Activated naive CD8-positive, alpha-beta T cell treated with anti-CD3 and anti-CD28 coated beads, Interleukin-2, amount 50 U/mL, for 24 hours (primary cell): ENCODE data around the gene DNMT3L.
"Not testable (repeated sequence)": the region's sequence is repeated elsewhere in the genome, so short reads cannot be mapped to it uniquely, and the experiment has no call there.

Experiments
- ATAC-seq: fragments of 150-1000 bp; cut with Tn5 transposase; one replicate; pipeline ENCODE4 v1.10.0; 2021
- DNase-seq: peaks from one replicate; pipeline ENCODE4 v3.0.0; 2021
- H3K27ac Mint-ChIP-seq: one replicate; pipeline ENCODE4 v1.8.0; 2021; ENCODE audit warnings: mild to moderate bottlenecking, mixed read lengths
- H3K27me3 Mint-ChIP-seq: one replicate; pipeline ENCODE4 v1.8.0; 2021; ENCODE audit warnings: mixed read lengths
- H3K36me3 Mint-ChIP-seq: one replicate; pipeline ENCODE4 v1.8.0; 2021; ENCODE audit warnings: low read depth, mixed read lengths
- H3K4me1 Mint-ChIP-seq: one replicate; pipeline ENCODE4 v1.8.0; 2021; ENCODE audit warnings: mixed read lengths
- H3K4me3 Mint-ChIP-seq: one replicate; pipeline ENCODE4 v1.8.0; 2021; ENCODE audit warnings: mild to moderate bottlenecking, moderate library complexity, mixed read lengths
- H3K9me3 Mint-ChIP-seq: one replicate; pipeline ENCODE4 v1.8.0; 2021; ENCODE audit warnings: mixed read lengths

DNMT3L gene

GRCh38 chr21:44211574-44211973 is 50.1 kb downstream of the DNMT3L start:
- ATAC-seq, H3K9me3 Mint-ChIP-seq, H3K36me3 Mint-ChIP-seq, H3K4me3 Mint-ChIP-seq, H3K4me1 Mint-ChIP-seq, H3K27ac Mint-ChIP-seq, DNase-seq, H3K27me3 Mint-ChIP-seq: not testable (repeated sequence)

GRCh38 chr21:44207860-44208646 is 53.6 kb downstream of the DNMT3L start:
- H3K4me1 Mint-ChIP-seq, H3K36me3 Mint-ChIP-seq, DNase-seq, H3K27me3 Mint-ChIP-seq, H3K27ac Mint-ChIP-seq, H3K4me3 Mint-ChIP-seq, H3K9me3 Mint-ChIP-seq: not testable (repeated sequence)
- peak; percentile 38 for ATAC-seq

DNA sequence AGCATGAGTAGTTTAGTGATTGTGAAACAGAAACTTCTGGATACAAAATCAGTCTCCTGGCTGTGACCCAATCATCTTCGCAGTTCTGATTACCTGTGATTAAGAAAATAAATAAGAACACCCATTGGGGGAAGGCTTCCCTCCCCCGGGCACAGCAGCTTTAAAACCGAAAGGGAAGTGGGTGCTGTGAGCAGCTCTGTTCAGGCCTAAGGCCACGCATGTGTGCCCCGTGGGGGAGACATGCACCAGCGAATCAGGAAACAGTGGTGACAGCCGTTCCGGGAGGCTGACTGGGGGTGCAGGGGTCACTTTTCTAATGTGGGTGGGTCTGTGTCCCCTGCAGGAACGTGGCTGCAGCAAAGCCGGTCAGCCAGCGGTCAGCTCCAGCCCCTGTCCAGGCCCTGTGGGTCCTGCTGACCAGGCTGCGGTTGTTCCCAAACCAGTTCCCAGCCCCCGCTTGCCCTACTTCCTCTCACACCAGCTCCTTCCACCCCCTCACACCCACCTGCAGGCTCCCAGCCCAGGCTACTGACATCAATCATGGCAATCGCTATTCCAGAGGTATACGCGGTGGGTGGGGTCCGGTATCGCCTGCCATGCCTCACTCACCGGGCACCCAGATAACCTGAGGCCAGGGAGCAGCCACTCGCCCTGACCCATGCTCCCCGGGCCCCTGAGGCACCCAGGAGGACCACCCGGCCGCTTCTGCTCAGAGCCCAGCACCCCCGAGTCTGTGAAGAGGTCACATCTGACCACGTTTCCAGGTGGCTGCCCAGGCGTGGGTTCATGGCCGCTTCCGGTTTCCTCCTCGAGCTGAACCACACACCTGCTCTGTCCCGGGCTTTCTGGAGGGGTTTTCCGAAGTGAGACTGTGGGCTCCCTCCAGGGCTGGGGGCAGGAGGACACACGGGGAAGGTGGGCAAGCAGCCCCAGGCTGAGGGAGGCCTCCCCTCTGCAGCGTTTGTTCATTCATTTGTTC is 54.7 kb downstream of the DNMT3L start:
- not testable (repeated sequence) for DNase-seq, H3K36me3 Mint-ChIP-seq, H3K4me1 Mint-ChIP-seq, H3K4me3 Mint-ChIP-seq, H3K9me3 Mint-ChIP-seq, H3K27ac Mint-ChIP-seq, H3K27me3 Mint-ChIP-seq
- ATAC-seq, result peak; percentile 53

GRCh38 chr21:44206187-44206586 is 55.5 kb downstream of the DNMT3L start:
- not testable (repeated sequence) for H3K27ac Mint-ChIP-seq, H3K4me3 Mint-ChIP-seq, H3K27me3 Mint-ChIP-seq, ATAC-seq, H3K36me3 Mint-ChIP-seq, H3K4me1 Mint-ChIP-seq, H3K9me3 Mint-ChIP-seq, DNase-seq

DNA sequence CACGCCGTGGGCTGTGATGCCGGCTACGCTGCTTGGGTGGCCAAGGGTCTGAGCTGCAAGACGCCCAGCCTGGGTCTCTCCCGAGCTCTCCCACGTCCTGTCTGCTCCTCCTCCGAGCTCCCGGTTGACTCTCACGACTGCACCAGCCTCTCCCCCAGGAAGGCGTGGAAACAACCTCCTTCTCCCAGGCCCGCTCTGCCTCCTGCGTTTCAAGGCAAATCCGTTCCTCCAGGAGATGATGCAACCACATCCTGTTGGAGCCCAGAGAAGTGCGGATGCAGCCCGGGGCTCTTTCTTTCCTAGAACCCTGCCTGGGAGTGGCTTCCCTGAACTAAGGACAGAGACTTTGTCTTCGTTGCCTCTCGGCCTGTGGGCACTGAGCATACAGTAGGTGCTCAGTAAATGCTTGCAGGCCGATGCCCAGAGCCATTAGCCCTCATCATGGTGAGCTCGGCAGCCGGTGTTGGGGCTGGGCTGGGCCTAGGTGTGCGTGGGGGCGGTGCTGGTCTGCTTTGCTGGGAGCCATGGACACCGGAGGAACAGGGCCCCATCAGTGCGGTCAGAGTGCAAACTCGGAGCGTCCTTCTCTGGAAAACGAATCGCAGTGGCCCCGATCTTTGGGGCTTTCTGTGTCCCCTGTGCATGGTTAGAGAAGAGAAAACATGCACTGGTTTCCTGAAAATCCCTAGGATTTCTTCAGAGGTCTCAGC is 59.0 kb downstream of the DNMT3L start:
- H3K27me3 Mint-ChIP-seq, H3K9me3 Mint-ChIP-seq: not testable (repeated sequence)

DNA sequence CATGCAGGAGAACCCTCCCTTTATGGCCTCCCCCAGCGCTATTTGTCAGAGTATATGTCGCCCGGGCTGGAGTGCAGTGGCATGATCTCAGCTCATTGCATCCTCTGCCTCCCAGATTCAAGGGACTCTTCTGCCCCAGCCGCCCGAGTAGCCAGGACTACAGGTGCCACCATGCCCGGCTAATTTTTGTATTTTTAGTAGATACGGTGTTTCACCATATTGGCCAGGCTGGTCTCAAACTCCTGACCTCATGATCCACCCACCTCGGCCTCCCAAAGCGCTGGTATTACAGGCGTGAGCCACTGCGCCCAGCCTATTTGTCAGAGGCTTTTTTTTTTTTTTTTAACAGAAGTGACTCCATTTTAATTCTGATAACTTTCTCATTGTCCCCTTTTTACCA is 61.7 kb downstream of the DNMT3L start:
- not testable (repeated sequence) for H3K4me3 Mint-ChIP-seq, ATAC-seq, H3K4me1 Mint-ChIP-seq, H3K36me3 Mint-ChIP-seq, H3K27ac Mint-ChIP-seq, DNase-seq, H3K27me3 Mint-ChIP-seq, H3K9me3 Mint-ChIP-seq

More for the DNA sequence above, 59.0 kb downstream of the DNMT3L start:
- H3K27ac Mint-ChIP-seq, ATAC-seq, DNase-seq, H3K4me3 Mint-ChIP-seq, H3K4me1 Mint-ChIP-seq, H3K36me3 Mint-ChIP-seq: not testable (repeated sequence)

DNA sequence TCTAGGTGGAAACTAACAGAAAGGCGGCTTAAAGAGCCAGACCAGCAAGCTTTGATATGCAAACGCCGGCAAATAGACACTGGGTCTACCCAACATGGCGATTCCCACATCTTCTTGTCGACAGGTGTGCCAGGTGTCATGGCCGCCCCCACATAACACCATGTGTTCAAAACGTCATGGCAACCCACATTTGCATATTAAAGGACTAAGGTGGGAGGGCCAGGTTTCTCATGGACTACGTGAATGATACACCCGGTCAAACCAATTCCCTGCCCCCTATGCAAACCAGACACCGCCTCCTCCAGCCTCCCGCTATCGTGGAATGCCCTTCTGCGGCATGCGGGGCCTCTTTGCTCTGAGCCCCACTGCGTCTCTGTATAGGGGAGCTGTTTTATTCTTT is 62.2 kb downstream of the DNMT3L start:
- H3K4me3 Mint-ChIP-seq, result no peak overlapping the region
- H3K27ac Mint-ChIP-seq, result no peak overlapping the region
- ATAC-seq (no peak), DNase-seq (no peak)
- H3K4me1 Mint-ChIP-seq, result peaks cover 5% of the 10 kb centered on the region
- H3K27me3 Mint-ChIP-seq, result no peaks in the 10 kb centered on the region
- no peaks in the 10 kb centered on the region for H3K36me3 Mint-ChIP-seq
- no peaks in the 10 kb centered on the region for H3K9me3 Mint-ChIP-seq

GRCh38 chr21:44197156-44197516 is 64.6 kb downstream of the DNMT3L start:
- not testable (repeated sequence) for DNase-seq, H3K27me3 Mint-ChIP-seq, H3K9me3 Mint-ChIP-seq, H3K27ac Mint-ChIP-seq, H3K4me3 Mint-ChIP-seq, H3K4me1 Mint-ChIP-seq, H3K36me3 Mint-ChIP-seq, ATAC-seq
